AG10803 (cell line): ENCODE data around the gene KATNB1.

Experiments
- DNase-seq: peaks from one replicate; pipeline ENCODE4 v3.0.0; 2010; ENCODE audit warnings: low read depth
- H3K4me3 ChIP-seq: 2 replicates; pipeline ENCODE4 v1.5.1; 2011; ENCODE audit warnings: mild to moderate bottlenecking, low read length, control low read depth
- CTCF ChIP-seq: conservative IDR thresholded peaks from 2 replicates; pipeline ENCODE4 v1.5.1; 2011; ENCODE audit warnings: mild to moderate bottlenecking, low read length, control low read depth, inconsistent platforms

The KATNB1 gene

GRCh38 chr16:57690782-57691471 lies 44.6 kb upstream of the KATNB1 start:
- DNase-seq = no peak
- TF ChIP-seq CTCF = no peak
- no peak overlapping the region for H3K4me3 ChIP-seq

GRCh38 chr16:57692636-57693035 lies 42.9 kb upstream of the KATNB1 start:
- TF ChIP-seq CTCF = no peak
- no peak for DNase-seq
- no peak overlapping the region for H3K4me3 ChIP-seq

GRCh38 chr16:57693550-57693949 lies 42.0 kb upstream of the KATNB1 start:
- H3K4me3 ChIP-seq = no peak overlapping the region
- DNase-seq = no peak
- TF ChIP-seq CTCF = no peak

GRCh38 chr16:57694231-57694724 lies 41.3 kb upstream of the KATNB1 start:
- no peak overlapping the region for H3K4me3 ChIP-seq
- no peak for TF ChIP-seq CTCF
- no peak for DNase-seq

GRCh38 chr16:57694725-57695679 lies 40.6 kb upstream of the KATNB1 start, which contains the start of gene DRC7:
Gene DRC7, plus strand, starts transcription at chr16:57694806. Its CDS starts 3,144 bp downstream, at chr16:57697950.
- H3K4me3 ChIP-seq = no peak within 1 kb of the TSS
- no peak for TF ChIP-seq CTCF

GRCh38 chr16:57695680-57696069 lies 39.9 kb upstream of the KATNB1 start:
- no peak overlapping the region for H3K4me3 ChIP-seq
- TF ChIP-seq CTCF = no peak
- DNase-seq = no peak

More at GRCh38 chr16:57694725-57695679, 40.6 kb upstream of the KATNB1 start, which contains the start of gene DRC7:
- no peak for DNase-seq
